GM12892 (cell line): ENCODE results near the gene GIPC2. TPM values are rescaled to one million over a fixed set of nuclear protein-coding genes. Genes with fewer than 3 reads are reported as not detected.
A peak's percentile ranks its signal among the peaks of the same experiment; 100 is the strongest.
"Not testable (repeated sequence)": the region's sequence is repeated elsewhere in the genome, so short reads cannot be mapped to it uniquely, and the experiment has no call there.

Experiments used
- DNase-seq: peaks from one replicate; pipeline ENCODE4 v3.0.0; 2011; ENCODE audit not compliant: insufficient read length
- FAIRE-seq: peaks from 2 replicates; lab custom pipeline; 2011; peaks lifted over from hg19 to GRCh38; lab: Jason Lieb, UNC
- POLR2A ChIP-seq: IDR thresholded peaks from 2 replicates; pipeline ENCODE4 v1.6.1; 2011; ENCODE audit warnings: low read depth, low read length, control low read depth
- POLR2AphosphoS5 ChIP-seq: IDR thresholded peaks from 2 replicates; pipeline ENCODE4 v1.6.1; 2011; ENCODE audit warnings: low read depth, low read length, control low read depth
- TAF1 ChIP-seq: IDR thresholded peaks from 2 replicates; pipeline ENCODE4 v1.6.1; 2011; ENCODE audit warnings: low read depth, mild to moderate bottlenecking, control low read depth, low read length, borderline replicate concordance
- polyA plus RNA-seq: library from polyadenylated mRNA; unstranded; fragments of >200 nt; gene quantifications from one replicate; pipeline ENCODE4 v1.2.1, GENCODE V29; 2012; ENCODE audit warnings: missing spikeins, inconsistent platforms; ENCODE audit not compliant: missing spikeins

Gene GIPC2, protein sequence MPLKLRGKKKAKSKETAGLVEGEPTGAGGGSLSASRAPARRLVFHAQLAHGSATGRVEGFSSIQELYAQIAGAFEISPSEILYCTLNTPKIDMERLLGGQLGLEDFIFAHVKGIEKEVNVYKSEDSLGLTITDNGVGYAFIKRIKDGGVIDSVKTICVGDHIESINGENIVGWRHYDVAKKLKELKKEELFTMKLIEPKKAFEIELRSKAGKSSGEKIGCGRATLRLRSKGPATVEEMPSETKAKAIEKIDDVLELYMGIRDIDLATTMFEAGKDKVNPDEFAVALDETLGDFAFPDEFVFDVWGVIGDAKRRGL
- not detected for polyA plus RNA-seq

DNA sequence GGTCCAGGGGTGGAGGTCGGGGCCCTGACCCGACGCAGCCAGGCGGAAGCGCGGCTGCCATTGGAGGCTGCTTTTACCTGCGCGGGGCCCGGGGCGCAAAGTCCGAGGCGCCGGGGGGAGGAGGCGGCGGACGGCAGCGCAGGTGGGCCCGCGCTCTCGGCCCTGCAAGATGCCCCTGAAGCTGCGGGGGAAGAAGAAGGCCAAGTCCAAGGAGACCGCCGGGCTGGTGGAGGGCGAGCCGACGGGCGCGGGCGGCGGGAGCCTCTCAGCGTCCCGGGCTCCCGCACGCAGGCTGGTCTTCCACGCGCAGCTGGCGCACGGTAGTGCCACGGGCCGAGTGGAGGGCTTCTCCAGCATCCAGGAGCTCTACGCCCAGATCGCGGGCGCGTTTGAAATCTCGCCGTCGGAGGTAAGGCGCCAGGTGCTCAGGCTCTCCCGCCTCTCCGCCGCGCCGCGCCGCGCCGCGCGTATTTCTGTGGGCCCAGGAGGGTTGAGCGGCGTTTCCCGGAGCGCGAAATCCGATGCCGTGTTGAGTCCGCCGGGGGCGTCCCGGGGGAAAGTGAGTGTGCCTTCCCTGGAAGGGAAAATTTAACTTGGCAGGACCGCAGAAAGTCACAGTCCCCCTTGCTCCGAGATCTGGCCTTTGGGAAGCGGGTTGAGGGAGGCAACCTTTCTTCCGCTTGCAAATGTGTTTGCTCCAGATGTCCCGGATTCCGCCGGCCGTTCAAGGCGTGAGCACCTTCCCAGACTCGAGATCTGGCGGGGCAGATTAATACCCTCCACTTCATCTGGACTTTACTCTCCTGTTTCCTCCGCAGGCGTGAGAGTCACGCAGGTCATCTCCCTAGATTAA, at the start of gene GIPC2:
GIPC2 (plus strand) TSS at position 41 of the 853 bp plus-strand sequence; CDS start at position 170, 129 bp downstream.
- TF ChIP-seq POLR2A: no peak
- no peak for TF ChIP-seq POLR2AphosphoS5
- TF ChIP-seq TAF1: no peak
- DNase-seq: peak; percentile 34
- FAIRE-seq: peak; percentile 21

DNA sequence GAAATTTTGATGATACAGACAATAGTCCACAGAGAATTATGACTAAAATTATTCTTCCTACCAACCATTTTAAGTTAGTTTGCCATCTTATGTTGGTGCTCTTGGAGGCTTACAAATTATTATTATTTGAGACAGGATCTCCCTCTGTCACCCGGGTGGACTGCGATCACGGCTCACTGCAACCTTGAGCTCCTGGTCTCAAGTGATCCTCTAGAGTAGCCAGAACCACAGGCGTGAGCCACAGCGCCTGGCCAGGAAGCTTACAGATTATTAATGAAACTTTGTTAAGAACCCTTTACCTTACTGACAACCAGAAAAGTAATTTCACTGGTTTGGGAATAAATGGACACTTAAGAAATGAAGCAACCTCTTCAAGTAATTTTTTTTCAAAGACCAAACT, 49.0 kb upstream of the GIPC2 start:
- FAIRE-seq (no peak), DNase-seq (no peak)
- TF ChIP-seq POLR2AphosphoS5 (no peak), POLR2A (no peak), TAF1 (no peak)

DNA sequence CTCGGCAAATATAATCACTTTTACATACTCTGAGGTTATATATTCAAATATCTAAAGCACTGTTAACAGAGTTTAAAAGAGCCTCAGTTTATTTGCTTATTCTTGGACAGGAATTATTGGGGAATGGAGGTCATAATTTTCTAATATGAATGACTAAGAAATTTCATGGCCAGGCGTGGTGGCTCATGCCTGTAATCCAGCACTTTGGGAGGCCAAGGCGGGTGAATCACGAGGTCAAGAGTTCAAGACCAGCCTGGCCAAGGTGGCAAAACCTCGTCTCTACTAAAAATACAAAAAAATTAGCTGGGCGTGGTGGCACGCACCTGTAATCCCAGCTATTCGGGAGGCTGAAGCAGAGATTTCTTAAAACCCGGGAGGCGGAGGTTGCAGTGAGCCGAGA, 45.2 kb upstream of the GIPC2 start:
- DNase-seq: not testable (repeated sequence)
- FAIRE-seq: peak; percentile 30

DNA sequence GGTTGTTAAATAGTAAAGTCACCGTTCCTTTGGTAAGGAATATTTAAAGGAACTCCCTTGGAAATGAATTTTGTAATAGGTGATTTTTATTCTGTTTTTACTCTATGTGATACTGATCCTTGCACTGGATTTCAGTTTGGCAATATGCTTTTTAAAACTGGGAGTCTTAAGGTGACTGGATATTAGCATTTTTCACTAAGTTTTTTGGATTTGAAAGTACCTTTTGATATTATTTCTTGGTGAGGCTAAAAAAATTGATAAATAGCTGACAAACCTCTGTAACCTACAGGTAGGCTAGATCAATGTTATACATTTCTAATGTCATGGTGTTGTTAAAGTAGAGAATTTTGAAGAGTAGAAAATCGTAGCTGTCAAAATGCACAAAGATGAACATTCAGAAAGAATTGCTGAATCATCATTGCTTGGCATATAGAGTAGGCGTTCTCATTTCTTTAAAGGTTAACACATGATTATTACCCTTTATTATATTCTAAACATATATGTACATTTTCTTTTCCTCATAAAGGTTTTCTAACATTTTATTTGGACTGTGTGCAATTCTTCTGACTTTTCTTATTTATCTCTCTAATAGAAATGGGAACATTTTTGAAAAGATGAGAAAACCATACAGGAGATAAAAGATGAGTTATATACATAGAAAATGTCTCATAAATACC, 42.6 kb upstream of the GIPC2 start:
- DNase-seq (no peak), FAIRE-seq (no peak)
- no peak for TF ChIP-seq POLR2AphosphoS5
- TF ChIP-seq POLR2A: no peak

DNA sequence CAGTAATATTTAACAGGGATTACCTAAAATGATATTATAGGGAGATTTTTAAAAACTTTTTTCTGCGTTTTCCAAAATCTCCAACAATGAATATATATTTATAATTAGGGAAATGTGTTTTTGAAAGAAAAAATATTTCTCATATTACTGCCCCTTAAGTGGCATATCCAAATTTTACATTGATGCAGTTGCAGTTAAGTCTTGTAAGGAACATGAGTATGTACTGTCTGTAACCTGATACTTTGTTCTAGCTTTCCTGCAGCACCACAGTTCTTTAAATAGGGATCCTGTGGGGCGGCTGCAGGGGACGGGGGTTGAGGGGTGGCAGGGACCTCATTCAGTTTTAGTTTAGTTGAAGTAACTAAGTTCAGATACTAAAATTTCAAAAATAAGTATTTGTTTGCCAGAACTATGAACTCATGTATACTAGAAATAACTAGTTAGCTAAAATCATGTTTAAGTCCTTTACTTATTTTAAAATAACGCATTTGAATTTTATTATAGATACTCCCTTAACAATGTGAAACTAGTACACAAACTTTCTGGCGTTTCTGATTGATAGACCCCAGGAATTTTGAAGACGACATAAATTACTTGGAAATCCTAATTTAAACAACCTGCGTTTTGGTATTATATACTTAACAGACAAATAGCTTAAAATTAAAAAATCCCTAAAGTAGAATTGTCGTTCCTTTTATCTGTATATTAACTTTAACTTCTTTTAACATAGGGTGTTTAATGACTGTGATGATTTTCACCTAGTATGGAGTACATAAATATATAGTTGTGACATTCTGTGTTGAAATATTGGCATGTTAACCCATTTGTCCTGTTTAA, 41.7 kb upstream of the GIPC2 start:
- FAIRE-seq (peak; percentile 83), DNase-seq (peak; percentile 19)
- TF ChIP-seq POLR2AphosphoS5: peak; percentile 99
- peak; percentile 99 for TF ChIP-seq POLR2A
- TF ChIP-seq TAF1: no peak

DNA sequence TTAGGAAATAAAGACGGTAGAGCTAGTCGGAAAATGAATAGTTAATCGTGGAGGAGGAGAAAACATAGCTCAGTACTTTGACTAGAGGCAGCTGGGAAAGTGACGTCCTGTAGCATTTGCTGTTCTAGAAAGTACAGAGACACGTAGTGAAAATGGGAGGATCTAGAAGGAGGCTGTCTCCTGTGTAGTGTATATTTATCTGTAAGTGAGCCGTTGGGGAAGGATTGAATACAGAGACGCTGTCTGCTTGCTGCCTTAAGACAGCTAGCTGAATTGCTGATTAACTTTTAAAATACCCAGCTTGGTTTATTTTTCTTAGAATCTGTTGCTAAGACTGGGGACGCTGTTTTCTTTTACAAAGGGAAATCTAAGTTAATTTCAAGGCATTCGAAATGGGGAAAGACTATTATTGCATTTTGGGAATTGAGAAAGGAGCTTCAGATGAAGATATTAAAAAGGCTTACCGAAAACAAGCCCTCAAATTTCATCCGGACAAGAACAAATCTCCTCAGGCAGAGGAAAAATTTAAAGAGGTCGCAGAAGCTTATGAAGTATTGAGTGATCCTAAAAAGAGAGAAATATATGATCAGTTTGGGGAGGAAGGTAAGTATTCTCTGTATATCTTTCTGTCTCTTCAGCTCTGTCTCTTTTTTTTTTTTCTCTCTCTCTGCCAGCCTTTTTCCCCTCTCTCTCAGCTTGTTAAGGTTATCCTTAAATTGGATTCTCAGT, 40.9 kb upstream of the GIPC2 start, which contains the start of gene DNAJB4:
DNAJB4 (plus strand) TSS at position 221 of the 729 bp plus-strand sequence; CDS start at position 393, 172 bp downstream.
- 0 out of 2 replicates have a peak, but pooled peaks have one; percentile 53 for TF ChIP-seq TAF1
- no peak for TF ChIP-seq POLR2A
- no peak for TF ChIP-seq POLR2AphosphoS5
- FAIRE-seq: peak; percentile 95
- peak; percentile 34 for DNase-seq

DNA sequence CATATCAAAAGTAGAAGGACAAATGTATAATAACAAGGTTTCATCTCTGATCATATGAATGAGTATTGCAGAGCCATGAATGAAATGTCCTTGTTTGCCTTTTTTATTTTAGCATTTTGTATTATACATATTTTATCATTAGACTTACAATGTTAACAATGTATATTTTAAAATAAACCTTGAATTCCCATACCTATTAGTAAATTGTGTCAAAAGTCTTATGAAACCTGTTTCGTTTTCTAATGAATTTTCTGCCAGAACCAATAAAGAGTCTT, 40.4 kb upstream of the GIPC2 start:
- TF ChIP-seq POLR2A: no peak
- TF ChIP-seq TAF1: no peak
- TF ChIP-seq POLR2AphosphoS5: no peak
- FAIRE-seq (no peak), DNase-seq (no peak)

DNA sequence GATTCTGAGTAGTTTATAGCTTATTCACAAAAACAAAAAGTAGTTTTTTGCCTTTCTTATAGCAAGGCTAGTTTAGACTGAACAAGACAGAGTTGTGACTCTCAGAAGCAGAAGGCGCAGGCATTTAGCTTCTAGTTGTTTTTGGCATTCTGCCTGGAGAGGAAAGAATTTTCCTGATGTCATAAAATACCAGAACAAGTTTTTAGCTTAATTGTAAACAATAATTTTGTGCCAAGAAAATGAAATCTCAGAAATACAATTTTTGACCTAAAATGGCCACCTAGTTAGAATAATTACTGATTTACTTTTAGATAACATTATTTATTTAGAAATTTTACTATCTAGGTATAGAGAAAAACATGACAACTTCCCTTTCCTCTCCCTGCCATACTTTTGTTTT, 40.0 kb upstream of the GIPC2 start:
- DNase-seq (no peak), FAIRE-seq (no peak)
- TF ChIP-seq POLR2A: no peak

DNA sequence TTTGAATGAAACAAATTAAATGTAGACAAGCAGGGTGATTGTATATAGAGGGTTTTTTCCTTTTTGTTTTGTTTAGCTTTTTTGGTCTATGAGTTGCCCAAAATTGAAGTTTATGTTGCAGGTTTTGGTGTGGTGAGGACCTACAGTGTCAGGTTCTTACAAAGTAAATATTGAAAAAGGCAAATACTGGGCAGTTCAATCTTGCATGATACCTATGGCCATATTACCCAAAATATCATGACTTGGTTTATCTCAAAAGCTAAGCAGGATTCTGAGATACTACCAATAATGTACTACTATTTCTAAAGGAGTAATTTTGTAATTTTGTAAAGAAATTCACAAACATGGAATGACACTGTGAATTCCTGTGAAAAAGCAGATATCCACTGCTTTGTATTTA, 39.2 kb upstream of the GIPC2 start:
- no peak for FAIRE-seq
- DNase-seq: no peak
- TF ChIP-seq POLR2AphosphoS5 (no peak), TAF1 (no peak), POLR2A (no peak)

DNA sequence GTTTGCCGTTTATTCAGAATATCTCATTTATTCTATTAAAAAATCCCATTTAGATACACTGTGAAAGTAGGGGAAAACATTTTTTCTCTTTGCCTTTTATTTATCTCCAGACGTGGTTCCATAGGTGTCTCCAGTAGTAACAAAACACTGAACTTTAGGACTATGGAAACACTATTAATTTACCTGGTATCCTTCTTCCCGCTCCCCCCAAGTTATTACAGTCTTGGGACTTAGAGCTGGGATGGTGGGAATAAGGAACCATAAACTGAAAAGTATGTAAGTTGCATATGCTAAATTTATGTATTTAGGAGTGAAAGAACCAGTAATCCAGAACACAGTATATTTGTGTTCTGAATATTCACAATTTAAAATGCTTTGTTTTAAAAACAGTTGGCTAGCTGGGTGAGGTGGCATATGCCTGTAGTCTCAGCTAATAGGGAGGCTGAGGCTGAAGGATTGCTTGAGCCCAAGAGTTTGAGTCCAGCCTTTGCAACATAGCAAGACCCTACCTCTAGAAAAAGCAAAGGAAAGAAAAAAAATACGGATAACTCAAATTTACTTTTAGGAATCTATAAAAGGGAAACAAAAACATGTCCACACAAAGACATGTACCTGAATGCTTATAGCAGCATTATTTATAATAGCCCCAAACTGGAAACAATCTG, 38.0 kb upstream of the GIPC2 start:
- no peak for TF ChIP-seq TAF1
- TF ChIP-seq POLR2AphosphoS5: no peak
- TF ChIP-seq POLR2A: no peak
- DNase-seq (no peak), FAIRE-seq (no peak)

DNA sequence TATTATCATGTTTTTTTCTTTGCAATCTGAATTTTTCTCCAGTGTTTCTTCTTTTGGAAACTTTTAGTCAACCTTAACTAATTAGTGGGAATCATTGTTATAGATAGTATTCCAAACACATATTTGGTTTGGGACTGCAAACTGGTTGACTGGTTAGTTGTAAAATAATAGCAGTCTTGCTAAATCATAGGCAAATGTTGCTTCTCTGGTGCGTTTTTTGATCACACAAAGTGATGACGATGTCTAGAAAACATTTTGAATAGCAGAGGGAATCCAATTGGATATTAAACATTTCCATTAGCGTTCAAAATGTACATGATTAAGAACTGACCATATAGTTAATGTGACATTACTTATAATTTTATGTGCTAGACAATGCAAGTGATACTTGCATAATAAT, 36.5 kb upstream of the GIPC2 start:
- TF ChIP-seq POLR2A (no peak), TAF1 (no peak), POLR2AphosphoS5 (no peak)
- FAIRE-seq (no peak), DNase-seq (no peak)
